AG08396 (cell line): Measurements from ENCODE around the gene PLTP.
A peak's percentile ranks its signal among the peaks of the same experiment; 100 is the strongest.
"Not testable (repeated sequence)": the region's sequence is repeated elsewhere in the genome, so short reads cannot be mapped to it uniquely, and the experiment has no call there.

Experiments used
- DNase-seq: peaks from one replicate; pipeline ENCODE4 v3.0.0; 2012; ENCODE audit warnings: low spot score, mixed read lengths

Gene PLTP

DNA sequence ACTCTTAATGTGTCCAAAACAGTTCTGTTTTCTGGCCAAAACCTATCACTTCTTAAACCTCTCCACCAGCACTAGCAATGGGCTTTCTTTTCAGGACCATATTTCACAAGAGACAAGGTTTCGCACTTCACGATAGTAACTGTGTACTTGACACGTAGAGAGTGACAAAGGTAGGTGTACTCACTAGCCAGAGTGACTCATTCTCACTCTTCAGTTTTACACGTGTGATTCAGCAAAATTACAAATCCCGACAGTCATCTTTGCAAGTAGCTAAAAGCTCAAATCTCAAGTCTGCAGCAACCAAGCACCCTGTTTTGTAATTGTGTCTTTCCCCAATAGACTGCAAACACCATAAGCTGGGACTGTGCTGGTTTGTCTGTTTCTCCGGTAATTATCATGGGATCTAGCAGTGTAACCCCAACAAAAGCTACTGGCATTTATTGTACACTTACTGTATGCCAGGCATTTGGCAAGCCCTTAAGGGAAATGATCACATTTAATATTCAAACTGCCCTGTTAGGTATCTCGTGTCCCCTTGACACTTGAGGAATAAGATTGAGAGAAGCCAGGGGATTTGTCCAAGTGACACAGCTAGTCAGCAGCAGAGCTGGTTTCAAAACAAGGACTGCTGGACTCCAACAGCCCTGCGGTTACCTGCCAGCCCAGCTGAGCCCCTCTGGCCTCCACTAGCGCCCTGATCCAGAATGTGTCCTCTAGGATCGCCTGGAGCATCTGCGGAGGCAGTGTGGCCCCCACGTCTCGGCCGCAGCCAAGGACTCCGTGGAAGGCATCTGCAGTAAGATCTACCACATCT lies 32.4 kb upstream of the PLTP start:
- no peak for DNase-seq

- DNase-seq = no peak
Measured at GRCh38 chr20:45943613-45944012, 31.7 kb upstream of the PLTP start.

- no peak for DNase-seq
Measured at GRCh38 chr20:45940469-45940868, 28.5 kb upstream of the PLTP start.

DNA sequence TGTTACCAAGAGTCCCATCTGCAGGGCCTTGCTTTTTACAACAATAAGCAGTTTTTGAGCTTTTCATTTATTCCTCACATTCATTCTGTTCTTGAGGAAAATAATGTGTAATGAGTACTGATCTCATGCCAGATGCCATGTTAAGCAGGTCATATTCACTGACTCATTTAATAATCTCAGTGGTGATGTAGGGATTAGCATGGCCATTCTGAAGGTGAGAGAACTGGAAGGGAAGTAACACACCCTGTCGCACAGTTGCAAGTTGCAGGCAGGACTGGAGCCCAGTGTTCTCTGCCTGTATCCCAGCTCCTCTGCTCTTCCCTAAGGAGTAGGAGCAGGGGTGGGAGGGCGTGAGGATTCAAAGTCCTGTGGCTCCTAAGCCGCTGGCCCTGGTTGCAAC lies 28.1 kb upstream of the PLTP start:
- no peak for DNase-seq

DNA sequence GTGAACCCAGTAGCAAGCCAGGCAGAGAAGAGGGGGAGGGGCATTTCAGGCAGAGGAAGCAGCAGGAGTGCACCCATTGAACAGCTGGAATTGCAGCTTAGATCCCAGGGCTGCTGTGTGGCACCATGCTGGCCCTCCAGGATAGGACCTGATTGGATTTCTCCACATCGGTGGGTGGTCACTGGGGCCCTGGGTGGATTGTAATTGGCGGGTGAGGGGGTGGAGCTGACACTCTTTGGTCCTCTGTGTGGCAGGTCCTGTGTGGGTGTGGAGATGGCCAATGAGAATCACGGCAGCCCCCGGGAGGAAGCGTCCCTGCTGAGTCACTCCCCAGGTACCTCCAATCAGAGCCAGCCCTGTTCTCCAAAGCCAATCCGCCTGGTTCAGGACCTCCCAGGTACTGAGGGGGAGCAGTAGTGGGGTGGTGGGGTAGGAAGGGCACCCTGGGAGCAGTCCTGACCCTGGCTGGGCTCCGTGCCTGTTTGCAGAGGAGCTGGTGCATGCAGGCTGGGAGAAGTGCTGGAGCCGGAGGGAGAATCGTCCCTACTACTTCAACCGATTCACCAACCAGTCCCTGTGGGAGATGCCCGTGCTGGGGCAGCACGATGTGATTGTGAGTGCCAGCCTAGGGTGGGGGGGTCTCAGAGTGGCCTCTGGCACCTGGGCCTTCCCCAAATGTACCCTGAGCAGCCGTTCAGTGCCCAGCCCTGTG lies 26.9 kb upstream of the PLTP start:
- DNase-seq = no peak

DNA sequence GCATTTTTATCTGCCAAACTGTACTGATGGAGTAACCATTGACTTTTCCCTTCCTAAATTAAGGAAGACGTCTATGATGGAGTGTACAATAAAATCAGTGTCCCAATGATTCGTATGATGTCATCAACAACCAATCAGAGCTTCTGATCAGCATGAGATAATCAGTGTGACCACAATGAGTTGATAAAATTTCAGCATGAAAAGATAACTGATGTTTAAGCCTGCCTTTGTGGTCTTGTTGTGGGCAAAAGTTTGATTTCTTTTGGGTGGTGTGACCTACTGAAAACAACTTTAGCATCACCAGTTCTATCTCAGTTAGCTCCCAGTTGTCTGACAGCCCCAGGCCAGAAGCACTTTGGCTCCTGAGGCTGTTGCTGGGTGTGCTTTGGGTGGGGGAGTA lies 25.8 kb upstream of the PLTP start:
- DNase-seq = no peak

DNA sequence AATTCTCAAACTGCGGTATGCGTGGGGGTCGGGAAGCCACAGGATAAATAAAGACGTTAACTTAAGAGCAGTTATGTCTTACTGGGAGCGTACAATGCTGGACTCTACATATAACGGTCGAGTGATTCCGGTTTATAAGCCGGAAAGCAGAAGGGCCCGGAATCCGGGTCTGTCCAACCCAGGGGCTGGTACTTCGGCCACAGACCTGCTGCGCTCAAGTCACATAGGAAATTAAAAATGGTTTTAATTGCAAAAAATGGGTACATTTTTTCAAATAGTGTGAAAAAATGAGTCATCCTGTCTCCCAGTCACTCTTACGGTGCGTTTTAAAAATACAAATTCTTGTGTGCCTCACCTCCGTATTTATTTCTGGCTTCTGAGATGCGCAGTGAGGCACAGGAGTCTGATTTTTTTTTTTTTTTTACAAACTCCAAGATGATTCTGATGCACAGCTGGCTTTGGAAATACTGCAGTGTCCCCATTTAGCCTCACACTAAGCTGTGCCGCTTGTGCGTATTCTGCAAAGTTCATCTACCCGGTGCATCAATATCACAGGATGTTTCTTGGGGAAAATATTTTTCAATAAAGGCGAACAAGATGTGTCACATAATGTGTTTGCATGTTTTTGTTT lies 23.6 kb upstream of the PLTP start:
- no peak for DNase-seq

GRCh38 chr20:45934586-45935415 lies 22.8 kb upstream of the PLTP start, which contains the start of gene PCIF1:
PCIF1 (plus strand) TSS chr20:45934683; CDS start chr20:45939000, 4,317 bp downstream.
- DNase-seq = peak; percentile 99

- peak; percentile 45 for DNase-seq
Measured at GRCh38 chr20:45934046-45934585, 22.2 kb upstream of the PLTP start.

GRCh38 chr20:45933266-45934045 lies 21.5 kb upstream of the PLTP start:
- peak; percentile 71 for DNase-seq

DNA sequence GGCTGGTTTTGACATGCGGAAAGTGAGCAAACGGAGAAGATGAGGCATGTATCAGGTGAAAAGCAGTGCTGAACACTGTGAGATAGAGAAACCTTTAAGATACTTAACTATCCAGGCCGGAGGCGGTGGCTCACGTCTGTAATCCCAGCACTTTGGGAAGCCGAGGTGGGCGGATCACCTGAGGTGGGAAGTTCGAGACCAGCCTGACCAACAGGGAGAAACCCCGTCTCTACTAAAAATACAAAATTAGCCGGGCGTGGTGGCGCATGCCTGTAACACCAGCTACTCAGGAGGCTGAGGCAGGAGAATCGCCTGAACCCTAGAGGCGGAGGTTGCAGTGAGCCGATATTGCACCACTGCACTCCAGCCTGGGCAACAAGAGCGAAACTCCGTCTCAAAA lies 19.7 kb upstream of the PLTP start:
- not testable (repeated sequence) for DNase-seq

DNA sequence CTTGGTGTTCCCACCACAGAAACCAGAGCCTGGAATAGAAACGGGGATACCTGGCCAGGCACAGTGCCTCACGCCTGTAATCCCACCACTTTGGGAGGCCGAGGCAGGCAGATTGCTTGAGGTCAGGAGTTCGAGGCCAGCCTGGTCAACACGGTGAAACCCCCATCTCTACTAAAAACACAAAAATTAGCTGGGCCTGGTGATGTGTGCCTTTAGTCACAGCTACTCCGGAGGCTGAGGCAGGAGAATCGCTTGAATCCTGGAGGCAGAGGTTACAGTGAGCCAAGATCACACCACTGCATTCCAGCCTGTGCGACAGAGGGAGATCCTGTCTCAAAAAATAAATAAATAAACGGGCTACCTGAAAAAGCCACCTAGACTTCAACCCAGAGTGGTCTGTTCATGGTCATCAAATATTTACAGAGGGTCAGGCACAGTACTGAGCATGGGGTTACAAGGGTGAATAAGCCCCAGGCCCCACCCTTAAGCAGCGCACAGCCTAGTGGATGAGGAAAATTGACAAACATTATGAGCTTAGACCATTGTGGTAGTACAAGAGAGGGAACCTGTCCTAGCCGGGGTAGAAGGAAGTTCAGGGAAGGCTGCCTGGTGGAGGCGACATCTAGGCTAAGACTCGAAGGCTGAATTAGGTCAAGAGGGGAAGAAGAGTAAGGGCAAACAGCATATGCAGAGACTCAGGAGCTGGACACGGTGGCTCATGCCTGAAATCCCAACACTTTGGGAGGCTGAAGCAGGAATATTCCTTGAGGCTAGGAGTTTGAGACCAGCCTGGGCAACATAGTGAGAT lies 15.3 kb upstream of the PLTP start:
- DNase-seq = no peak

DNA sequence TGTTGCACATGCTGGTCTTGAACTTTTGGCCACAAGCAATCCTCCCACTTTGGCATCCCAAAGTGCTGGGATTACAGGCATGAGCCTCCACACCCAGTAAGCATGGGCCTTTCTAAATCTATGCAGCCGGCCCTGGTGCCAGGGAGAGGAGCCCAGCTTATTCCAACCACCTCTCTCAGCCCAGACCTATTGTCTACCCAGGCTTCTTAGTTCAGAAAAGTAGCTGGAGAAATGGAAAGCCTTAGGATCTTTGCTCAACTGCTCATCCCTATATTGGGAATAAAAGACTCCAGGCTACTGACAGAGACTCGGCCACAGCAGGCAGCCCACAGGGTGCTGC lies 14.7 kb upstream of the PLTP start:
- no peak for DNase-seq

DNA sequence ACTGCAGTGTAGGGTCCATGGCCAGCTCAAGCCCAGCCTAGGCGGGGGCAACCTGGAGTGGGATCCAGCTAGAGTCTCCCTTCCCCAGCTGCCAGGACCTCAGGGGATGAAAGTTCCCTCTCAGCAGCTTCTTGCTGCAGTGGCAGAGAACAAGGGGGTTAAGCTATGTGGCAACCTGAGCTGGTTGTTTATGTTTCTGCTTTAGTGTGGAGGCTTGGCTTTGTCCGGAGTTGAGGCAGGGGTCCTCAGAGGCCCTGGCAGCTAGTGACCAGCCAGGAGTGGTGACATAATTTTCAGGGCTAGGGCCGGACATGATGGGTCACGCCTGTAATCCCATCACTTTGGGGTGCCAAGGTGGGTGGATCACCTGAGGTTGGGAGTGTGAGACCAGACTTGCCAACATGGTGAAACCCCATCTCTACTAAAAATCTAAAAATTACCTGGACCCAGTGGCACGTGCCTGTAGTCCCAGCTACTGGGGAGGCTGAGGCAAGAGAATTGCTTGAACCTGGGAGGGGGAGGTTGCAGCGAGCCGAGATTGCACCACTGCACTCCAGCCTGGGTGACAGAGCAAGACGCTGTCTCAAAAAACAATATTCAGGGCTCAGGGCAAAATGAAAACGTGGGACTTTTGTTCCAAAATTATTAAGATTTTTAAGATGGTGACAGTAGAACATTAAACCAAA lies 14.0 kb upstream of the PLTP start:
- DNase-seq = no peak

GRCh38 chr20:45924391-45925261 lies 12.7 kb upstream of the PLTP start:
- DNase-seq = no peak

- no peak for DNase-seq
Measured at GRCh38 chr20:45921337-45922189, 9.6 kb upstream of the PLTP start.

GRCh38 chr20:45920462-45921336 lies 8.7 kb upstream of the PLTP start:
- DNase-seq = no peak
